LHCN-M2 (cell line): Measurements from ENCODE around the gene LEFTY1. TPM values are rescaled to one million over a fixed set of nuclear protein-coding genes. Genes with fewer than 3 reads are reported as not detected.
"Not testable (repeated sequence)": the region's sequence is repeated elsewhere in the genome, so short reads cannot be mapped to it uniquely, and the experiment has no call there.

Source experiments
- DNase-seq: peaks from one replicate; pipeline ENCODE4 v3.0.0-alpha.2; 2012; ENCODE audit warnings: low read depth
- polyA plus RNA-seq: library from polyadenylated mRNA; unstranded; fragments of >200 nt; gene quantifications from one replicate; pipeline ENCODE4 v1.2.1, GENCODE V29; 2012; ENCODE audit warnings: missing spikeins
- total RNA-seq: library from RNA; depleted of rRNA; stranded (reverse); fragments of >200 nt; gene quantifications from 2 replicates; pipeline ENCODE4 v1.2.3, GENCODE V29; 2014; rRNA removed

LEFTY1 gene, protein sequence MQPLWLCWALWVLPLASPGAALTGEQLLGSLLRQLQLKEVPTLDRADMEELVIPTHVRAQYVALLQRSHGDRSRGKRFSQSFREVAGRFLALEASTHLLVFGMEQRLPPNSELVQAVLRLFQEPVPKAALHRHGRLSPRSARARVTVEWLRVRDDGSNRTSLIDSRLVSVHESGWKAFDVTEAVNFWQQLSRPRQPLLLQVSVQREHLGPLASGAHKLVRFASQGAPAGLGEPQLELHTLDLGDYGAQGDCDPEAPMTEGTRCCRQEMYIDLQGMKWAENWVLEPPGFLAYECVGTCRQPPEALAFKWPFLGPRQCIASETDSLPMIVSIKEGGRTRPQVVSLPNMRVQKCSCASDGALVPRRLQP
- not detected in 2 replicates for total RNA-seq
- not detected for polyA plus RNA-seq

DNA sequence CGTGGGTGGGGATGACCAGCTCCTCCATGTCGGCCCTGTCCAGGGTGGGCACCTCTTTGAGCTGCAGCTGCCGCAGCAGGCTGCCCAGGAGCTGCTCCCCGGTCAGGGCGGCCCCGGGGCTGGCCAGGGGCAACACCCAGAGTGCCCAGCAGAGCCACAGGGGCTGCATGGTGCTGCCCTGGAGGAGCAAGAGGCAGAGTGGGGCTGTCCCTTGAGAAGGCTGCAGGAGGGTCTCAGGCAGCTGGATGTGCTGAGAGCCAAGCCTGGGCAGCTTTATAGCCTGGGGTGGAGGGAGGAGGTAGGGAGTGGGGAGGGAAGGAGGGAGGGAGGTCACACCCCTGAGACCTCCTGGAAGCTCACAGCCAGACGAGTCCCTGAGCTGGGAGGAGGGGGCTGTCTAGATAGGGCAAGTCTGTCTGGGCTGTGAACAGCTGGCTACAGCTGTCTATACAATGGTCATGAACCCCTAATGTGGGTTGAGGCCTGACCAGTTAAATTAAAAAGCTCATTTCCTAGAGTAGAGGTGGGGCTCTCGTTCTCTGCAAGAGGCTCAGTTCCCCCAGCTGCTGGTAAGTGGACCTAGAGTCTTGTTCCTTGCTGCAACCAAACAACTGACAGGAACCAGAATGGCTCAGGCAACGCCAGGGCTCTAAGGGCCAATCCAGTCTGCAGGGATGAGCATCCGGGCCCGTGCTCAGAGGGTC, at the start of gene LEFTY1:
LEFTY1 (minus strand) TSS at position 249 of the 704 bp plus-strand sequence; CDS start at position 169, 80 bp downstream.
- no peak for DNase-seq

DNA sequence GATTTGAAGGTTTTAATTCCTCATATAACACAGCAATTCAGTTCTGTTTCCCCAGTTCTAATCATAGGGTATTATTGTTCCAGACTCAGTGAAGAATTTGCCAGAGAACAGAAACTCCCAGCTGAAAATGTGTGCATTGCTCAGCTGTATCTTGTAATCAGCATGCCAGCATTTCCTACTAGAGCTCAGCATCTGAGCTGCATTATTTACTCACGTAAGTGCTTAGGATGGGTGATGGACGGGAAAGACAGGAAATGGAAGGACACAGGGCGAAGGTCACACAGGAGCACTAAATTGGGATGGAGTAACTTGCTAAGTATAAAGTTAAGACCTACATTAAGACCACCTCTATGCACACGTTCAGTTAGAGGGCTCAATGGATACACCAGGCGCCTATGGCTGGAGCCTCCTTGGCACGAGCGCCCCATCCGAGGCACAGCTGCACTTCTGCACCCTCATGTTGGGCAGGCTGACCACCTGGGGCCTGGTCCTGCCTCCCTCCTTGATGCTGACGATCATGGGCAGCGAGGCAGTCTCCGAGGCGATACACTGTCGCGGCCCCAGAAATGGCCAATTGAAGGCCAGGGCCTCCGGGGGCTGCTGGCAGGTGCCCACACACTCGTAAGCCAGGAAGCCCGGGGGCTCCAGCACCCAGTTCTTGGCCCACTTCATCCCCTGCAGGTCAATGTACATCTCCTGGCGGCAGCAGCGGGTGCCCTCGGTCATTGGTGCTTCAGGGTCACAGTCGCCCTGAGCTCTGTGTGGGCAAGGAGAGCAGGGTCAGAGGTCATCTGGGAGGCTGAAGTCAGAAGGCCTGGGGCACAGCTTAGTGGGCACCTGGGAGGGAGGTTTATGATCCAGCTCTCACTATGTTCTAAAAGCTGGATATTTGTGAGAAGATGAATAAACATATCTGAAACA, 48.4 kb upstream of the LEFTY1 start:
- DNase-seq, result no peak

DNA sequence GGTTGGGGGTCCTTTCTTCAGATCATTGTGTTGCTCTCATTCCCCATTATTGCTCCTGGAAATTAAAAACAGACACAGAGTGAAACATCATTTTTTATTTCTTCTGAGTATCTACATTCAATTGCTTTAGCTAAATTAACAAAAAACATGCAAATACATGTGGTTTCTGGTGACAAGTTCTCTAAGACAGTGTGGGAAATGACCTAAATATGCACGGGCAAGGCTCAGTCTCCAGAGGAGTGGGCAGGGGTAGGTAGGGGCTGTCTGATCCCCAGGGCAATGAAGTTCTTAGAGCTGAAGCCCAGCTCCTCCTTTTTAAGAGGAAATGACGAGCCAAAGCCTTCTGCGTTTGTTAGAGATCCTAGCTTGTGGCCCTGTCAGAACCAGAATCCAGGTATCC, 47.6 kb upstream of the LEFTY1 start:
- no peak for DNase-seq

DNA sequence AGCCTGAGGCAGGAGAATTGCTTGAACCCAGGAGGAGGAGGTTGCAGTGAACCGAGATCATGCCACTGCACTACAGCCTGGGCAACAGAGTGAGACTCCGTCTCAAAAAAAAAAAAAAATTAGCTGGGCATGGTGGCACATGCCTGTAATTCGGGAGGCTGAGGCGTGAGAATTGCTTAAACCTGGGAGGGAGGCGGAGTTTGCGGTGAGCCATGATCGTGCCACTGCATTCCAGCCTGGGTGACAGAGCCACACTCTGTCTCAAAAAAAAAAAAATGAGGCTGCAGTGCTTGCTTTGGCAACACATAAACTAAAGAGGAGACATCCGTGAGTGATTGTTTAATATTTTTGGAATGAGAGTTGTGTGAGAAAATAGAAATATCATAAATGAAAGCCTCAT, 47.1 kb upstream of the LEFTY1 start:
- DNase-seq, result not testable (repeated sequence)

DNA sequence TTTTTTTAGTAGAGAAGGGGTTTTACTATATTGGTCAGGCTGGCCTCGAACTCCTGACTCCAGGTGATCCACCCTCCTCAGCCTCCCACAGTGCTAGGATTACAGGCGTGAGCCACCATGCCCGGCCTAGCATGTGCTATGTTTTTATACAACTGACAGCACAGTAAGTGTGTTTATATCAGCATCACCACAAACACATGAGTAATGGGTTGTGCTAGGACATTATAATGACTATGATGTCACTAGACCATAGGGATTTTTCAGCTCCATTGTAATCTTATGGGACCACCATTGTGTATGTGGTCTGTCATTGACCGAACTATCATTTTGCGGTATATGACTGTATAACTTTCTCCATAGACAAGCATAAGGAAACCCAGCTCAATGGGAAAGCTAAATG, 45.8 kb upstream of the LEFTY1 start:
- DNase-seq, result peak; percentile 10

DNA sequence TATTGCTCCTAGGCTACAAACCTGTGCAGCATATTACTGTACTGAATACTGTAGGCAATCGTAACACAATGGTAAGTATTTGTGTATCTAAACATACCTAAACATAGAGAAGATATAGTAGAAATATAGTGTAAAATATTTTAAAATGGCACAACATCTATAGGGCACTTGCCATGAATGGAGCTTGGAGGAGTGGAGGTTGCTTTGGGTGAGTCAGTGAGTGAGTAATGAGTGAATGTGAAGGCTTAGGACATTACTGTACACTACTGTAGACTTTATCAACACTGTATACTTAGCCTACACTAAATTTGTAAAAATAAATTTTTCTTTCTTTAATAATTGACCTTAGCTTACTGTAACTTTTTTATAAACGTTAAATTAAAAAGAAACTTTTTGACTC, 44.1 kb upstream of the LEFTY1 start:
- peak; percentile 49 for DNase-seq

DNA sequence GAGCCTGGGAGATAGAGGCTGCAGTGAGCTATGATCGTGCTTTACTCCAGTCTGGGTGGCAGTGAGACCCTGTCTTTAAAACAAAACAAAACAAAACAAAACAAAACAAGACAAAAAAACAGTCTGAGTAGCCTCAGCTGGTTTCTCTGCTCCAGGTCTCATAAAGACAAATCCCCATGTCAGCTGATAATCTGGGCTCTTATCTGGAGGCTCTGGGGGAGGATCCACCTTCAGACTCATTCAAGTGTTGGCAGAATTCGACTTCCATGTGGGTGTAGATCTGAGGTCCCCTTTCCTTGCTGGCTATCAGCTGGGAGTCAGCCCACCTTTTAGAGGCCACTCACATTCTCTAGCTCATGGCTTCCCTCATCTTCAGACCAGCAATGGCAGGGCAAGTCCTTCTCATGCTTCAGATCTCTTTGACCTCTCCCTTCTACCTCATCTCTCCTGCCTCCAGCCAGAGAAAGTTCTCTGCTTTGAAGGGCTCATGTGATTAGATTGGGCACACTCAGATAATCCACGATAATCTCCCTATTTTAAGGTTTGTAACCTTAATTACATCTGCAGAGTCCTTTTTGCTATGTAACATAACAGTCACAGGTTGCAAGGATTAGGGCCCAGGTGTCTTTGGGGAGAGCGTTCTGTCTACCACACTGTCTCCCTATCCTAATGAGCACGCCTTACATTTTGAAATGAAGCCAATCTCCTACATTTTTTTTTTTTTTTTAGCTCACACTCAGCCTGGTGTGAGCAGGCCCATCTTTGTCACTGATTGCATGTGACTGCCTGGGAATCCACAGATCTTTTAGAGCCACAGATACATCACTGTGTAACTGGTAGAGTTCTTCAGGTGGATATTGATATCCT, 42.6 kb upstream of the LEFTY1 start:
- DNase-seq, result no peak

DNA sequence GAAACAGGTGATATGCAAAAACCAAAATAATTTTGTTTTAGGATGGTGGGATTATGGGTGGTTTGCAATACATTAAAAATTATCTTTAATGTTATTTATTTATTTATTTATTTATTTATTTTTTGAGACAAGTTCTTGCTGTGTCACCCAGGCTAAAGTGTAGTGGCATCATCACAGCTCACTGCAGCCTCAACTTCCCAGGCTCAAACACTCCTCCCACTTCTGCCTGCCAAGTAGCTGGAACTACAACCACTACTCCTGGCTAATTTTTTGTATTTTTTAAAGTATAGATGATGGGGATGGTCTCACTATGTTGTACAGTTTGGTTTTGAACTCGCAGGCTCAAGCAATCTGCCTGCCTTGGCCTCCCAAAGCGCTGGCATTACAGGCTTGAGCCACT, 41.6 kb upstream of the LEFTY1 start:
- no peak for DNase-seq

DNA sequence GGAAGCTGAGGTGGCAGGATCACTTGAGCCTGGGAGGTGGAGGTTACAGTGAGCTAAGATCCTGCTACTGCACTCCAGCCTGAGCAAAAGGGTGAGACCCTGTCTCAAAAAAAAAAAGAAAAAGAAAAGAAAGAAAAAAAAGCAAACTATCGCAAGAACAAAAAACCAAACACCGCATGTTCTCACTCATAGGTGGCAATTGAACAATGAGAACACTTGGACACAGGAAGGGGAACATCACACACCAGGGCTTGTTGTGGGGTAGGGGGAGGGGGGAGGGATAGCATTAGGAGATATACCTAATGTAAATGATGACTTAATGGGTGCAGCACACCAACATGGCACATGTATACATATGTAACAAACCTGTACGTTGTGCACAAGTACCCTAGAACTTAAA, 40.5 kb upstream of the LEFTY1 start:
- DNase-seq, result not testable (repeated sequence)

DNA sequence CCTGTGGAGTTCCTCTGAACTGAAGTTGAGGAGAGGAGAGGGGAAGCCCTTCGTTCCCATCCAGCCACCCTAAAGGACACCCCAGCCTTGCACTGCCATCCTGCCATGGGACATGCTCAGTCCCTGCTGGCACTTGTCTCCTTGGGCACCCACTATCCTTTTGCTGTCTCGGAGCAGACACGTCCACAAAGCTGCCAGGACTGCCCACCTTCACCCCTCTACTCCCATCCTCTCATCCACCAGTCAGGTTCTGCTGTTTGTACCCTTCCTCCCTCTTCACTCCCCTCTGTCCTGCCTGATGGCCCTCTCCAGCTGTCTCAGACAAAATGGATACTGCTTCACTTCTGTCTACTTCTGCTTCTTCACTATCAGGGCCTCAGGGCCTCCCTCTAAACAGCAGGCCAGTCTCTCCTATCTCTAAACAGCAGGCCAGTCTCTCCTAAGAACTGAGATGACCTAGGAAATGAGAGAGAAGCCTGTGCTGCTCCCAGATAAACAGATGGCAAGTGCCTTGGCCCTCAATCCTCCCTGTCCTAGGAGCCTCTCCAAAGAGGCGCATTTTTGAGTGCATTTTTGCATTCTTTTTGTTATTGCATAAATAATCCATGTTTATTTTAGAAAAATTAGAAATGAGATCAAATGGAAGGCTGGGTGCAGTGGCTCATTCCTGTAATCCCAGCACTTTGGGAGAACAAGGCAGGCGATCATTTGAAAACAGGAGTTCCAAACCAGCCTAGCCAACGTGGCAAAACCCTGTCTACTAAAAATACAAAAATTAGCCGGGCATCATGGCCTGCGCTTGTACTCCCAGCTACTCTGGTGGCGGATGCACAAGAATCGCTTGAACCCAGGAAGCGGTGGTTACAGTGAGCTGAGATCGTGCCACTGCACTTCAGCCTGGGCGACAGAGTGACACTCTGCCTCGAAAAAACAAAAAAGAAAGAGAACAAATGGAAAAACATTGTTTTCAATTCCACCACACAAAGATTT, 39.5 kb upstream of the LEFTY1 start:
- DNase-seq, result no peak

DNA sequence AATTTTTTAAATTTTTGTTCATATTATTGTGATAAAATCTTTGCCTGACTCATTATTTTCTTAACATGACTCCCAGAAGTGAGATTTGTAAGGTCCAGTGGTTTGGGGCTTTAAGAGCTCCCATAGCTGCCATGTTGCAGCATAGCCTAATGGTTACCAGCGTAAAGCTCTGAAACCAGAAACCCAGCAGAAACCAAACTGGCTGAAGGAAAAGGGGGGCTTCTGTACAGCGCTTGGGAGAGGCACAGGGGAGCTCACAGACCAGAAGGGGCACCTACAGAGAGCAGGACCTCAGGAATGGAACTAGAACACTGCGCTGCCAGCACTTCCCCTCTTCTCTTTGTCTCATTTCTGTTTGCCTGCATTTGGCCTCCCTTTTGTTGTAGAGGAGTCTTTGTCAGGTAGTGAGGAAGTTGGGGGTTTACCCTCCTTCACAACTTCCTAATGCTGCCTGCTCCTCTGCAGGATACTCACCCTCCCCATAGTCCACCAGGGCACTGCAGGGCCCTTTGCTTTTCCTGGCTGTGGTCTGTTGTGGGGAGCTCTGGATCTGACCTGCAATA, 37.7 kb upstream of the LEFTY1 start:
- DNase-seq, result peak; percentile 20

DNA sequence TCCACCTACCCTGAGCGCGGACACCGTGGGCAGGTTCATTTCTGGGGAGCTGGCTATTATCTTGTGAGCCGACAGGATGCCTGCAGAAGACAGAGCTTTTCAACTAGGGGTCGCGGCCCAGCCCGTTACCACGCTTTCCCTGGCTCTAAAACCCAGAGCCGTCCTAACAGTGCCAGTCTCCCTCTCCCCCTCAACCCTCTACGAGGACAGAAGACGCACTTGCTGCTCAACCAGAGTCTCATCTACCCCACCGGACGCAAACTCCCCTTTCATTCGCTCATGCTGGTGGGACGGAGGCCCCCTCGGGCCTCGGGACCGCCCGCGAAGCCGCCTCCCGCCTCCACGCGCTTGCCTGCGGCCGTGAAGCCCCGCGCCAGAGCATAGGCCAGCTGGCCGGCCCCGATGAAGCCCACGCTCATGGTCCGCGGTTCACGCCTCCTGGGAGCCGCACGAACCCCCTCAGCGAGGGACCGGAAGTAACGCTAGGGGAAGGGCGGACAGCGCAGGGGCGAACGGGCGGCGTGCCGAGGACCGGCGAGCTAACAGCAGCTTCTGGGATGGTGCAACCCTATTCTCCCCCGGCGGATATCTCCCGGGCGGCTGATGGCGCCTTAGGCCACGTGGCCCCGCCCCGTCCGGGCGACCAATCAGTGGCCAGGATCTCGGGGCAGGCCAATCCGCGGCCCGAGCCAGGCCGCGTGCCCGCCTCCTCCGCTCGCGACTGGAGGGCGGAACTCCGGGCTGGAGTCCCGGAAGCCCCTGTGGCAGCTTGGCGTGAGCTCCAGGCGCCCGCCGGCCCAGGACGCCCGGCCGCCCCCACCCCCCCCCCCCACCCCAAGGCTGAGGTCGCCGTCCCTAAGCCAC, 35.0 kb upstream of the LEFTY1 start, which contains the start of gene PYCR2:
PYCR2 (minus strand) TSS at position 559 of the 864 bp plus-strand sequence; CDS start at position 419, 140 bp downstream.
- peak; percentile 94 for DNase-seq

DNA sequence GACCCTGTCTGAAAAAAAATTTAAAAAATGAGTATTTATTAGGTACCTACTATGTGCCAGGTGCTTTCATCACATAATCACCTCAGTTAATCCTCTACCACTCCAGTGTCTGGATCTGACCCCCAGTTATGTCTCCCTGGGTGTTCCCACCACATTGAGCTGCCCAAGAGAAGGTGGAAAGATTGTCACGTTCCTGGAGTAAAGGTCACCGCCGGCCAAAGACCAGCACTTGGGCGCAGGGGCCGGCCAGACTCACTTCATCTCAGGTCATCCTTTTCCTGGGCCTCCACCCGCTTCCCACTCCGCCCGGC, 34.4 kb upstream of the LEFTY1 start:
- DNase-seq, result no peak

DNA sequence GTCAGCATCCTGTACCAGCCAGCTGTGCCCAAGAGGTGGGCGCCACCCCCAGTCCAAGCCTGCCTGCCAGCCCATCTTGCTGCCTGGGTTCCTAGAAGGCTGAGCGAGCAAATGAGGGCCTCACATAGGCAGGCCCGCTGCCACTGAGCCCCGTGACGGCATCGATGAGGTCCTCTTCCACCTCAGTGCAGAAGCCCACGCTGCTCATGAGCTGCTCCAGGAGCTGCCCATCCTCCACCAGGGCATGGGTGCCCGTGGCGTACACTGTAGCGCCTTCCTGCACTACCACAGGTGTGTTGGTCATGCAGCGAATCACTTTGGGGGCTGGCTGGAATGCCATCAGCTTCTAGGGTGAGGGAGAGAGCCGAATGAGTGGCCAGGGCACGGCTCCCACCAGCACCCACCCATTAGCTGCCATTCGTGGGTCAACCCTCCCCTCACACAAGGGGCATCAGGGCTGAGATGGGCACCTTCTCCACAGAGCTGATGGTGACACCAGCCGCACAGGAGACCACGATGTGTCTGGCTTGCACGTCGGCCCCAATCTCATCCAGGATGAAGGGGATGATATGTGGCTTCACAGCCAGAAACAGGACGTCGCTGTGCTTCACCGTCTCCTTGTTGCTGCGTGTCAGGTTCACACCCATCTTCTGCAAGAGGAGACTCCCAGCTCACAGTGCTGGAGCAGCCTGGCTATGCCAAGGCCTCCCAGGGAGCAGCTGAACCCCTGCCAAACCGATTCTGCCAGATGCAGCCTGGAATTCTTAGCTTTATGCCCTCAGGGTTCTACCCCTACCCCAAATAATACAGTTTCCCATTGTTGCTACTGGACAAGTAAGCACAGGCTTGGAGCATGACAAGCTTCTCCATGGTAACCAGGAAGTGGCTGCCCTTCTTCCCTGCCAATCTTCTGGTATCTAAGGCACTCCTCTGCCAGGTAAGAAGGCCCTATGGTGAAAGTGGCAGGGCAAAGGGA, 33.1 kb upstream of the LEFTY1 start:
- no peak for DNase-seq

DNA sequence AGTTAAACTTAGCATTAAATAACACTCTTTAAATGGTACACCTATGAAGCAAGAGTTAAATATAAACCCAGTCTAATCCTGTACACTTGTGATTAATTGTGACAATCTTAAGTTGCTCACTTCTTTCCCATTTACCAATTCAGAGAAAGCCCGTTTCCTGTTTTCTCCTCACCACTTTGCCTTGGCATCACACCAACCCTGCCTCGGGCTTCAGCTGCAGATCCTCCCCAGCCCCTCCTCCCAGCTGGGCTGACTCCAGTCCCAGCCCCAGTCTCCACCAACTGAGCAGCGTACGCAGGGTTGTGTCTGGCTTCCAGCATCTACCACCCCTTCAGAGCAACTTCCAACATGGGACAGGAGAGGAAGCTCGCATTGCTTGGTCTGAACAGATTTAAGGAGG, 31.0 kb upstream of the LEFTY1 start:
- DNase-seq, result no peak

DNA sequence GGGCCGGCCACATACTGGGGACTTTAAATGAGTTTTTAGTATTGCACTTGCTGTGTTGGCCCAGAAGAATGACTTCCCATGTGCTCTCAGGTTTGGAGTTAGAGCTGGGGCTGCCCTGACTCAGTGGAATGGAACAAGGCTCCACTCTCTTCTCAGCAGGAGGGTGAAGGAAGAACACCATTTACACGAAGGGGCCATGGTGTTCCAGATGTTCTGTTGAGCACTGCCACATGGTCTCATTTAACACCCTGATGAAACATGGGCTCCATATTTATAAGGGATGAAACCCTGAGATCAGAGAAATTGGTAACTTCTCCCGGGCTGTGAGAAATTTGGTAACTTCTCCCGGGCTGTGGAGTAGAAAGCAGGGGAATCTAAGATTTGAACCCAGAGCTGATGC, 29.3 kb upstream of the LEFTY1 start:
- DNase-seq, result no peak

DNA sequence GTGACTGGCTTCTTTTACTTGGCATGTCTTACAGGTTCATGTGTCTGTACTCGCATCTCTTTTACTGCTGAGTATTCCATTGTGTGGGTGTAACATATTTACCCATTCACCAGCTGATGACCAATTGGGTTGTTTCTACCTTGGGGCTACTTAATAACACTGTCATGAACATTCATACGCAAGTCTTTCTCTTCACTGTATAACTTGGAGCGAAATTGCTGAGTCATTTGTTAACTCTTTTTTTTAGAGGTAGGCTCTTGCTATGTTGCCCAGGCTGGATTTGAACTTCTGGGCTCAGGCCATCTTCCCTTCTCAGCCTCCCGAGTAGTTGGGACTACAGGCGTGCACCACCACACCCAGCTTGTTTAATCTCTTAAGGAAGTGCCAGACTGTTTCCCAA, 28.6 kb upstream of the LEFTY1 start:
- DNase-seq, result no peak
